Karpas-422 (cell line): ENCODE data around the gene KIF21A. TPM values are rescaled to one million over a fixed set of nuclear protein-coding genes. Genes with fewer than 3 reads are reported as not detected.

Experiments used
- DNase-seq: peaks from one replicate; pipeline ENCODE4 v3.0.0-alpha.2; 2015
- H2AFZ ChIP-seq: fragments of 200-600 bp; sonication (generic); 2 replicates; pipeline ENCODE4 v1.6.1; 2014; ENCODE audit warnings: antibody characterized with exemption, low read length, mixed read lengths
- H3K27ac ChIP-seq: fragments of 200-600 bp; sonication (generic); 2 replicates; pipeline ENCODE4 v1.5.1; 2014; ENCODE audit warnings: mild to moderate bottlenecking, low read length, moderate library complexity
- H3K27me3 ChIP-seq: fragments of 200-600 bp; sonication (generic); 2 replicates; pipeline ENCODE4 v1.6.1; 2014; ENCODE audit warnings: low read length, mixed read lengths
- H3K36me3 ChIP-seq: fragments of 200-600 bp; sonication (generic); 2 replicates; pipeline ENCODE4 v1.6.1; 2014; ENCODE audit warnings: low read length, mixed read lengths; ENCODE audit not compliant: insufficient read depth
- H3K4me1 ChIP-seq: fragments of 200-600 bp; sonication (generic); 2 replicates; pipeline ENCODE4 v1.6.1; 2014; ENCODE audit warnings: mild to moderate bottlenecking, low read length, mixed read lengths
- H3K4me2 ChIP-seq: fragments of 200-600 bp; sonication (generic); 2 replicates; pipeline ENCODE4 v1.6.1; 2014; ENCODE audit warnings: low read length, low read depth, mild to moderate bottlenecking; ENCODE audit not compliant: poor library complexity, severe bottlenecking
- H3K4me3 ChIP-seq: fragments of 200-600 bp; sonication (generic); 2 replicates; pipeline ENCODE4 v1.5.1; 2014; ENCODE audit warnings: mild to moderate bottlenecking, antibody characterized with exemption, low read length, mixed read lengths
- H3K79me2 ChIP-seq: fragments of 200-600 bp; sonication (generic); 2 replicates; pipeline ENCODE4 v1.6.1; 2014; ENCODE audit warnings: mild to moderate bottlenecking, low read length, mixed read lengths
- H3K9ac ChIP-seq: fragments of 200-600 bp; sonication (generic); 2 replicates; pipeline ENCODE4 v1.6.0; 2014; ENCODE audit warnings: low read length
- H3K9me2 ChIP-seq: fragments of 200-600 bp; sonication (generic), shearing (Covaris generic); replicated peaks from 2 replicates; pipeline ENCODE4 v1.6.0; 2014; ENCODE audit warnings: mild to moderate bottlenecking, low read length, moderate library complexity; ENCODE audit not compliant: insufficient read depth
- H3K9me3 ChIP-seq: fragments of 300-700, 200-600 bp; sonication (generic); 2 replicates; pipeline ENCODE4 v1.6.1; 2014; ENCODE audit warnings: low read length, mixed read lengths
- H4K20me1 ChIP-seq: fragments of 200-600 bp; sonication (generic); 2 replicates; pipeline ENCODE4 v1.6.1; 2014; ENCODE audit warnings: mild to moderate bottlenecking, antibody characterized with exemption, low read length, low read depth; ENCODE audit not compliant: insufficient read depth
- total RNA-seq: library from RNA; depleted of rRNA; stranded (reverse); fragments of >200 nt; shearing (Covaris generic); gene quantifications from 2 replicates; pipeline ENCODE4 v1.2.3, GENCODE V29; 2014; ENCODE audit warnings: low replicate concordance; rRNA removed

The KIF21A gene
- total RNA-seq, 1 experiment from 2014 or later = 0.82 TPM

DNA sequence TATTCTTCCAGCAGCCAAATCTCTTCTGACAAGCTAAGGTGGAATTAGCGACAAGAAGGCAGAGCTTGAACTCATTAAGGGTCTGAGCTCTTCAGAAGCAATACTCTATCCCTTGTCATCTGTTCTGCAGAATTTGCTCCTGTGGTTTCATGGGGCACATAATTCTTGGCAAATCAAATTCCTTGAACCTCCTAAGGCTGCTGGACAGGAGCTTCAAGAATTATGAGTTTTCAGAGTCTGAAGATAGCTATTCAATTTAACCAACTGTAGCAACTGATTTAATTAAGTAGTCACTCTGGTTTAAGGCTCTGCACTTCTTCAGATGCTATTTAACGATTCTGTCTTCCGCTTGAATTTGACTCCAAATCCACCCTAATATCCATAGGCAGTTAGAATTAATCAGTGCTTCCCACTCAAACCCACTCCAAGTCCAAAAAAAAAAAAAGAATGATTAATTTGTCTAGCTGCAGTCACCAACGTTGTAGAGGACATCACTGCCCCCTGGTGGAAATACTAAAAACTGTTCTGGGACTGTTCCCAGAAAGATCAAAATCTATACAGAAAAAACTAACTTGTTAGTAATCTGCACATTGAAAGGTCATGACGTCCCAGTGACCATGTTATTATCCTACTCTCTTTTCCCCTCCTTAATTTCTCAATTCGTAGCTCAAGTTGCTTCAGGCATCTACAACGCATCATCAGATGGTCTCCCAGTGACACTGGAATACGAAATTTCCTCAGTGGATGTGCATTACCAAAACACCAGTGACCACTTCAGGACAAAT is 169.9 kb downstream of the KIF21A start:
- Histone ChIP-seq H3K79me2 (no peaks in the 10 kb centered on the region), H3K9me3 (no peaks in the 10 kb centered on the region), H4K20me1 (no peaks in the 10 kb centered on the region), H3K9me2 (no peaks in the 10 kb centered on the region), H2AFZ (no peak overlapping the region), H3K27me3 (no peaks in the 10 kb centered on the region), H3K36me3 (no peaks in the 10 kb centered on the region), H3K9ac (no peak overlapping the region), H3K27ac (no peak overlapping the region), H3K4me1 (no peaks in the 10 kb centered on the region), H3K4me3 (no peak overlapping the region), H3K4me2 (no peak overlapping the region)
- DNase-seq = peak; percentile 78

DNA sequence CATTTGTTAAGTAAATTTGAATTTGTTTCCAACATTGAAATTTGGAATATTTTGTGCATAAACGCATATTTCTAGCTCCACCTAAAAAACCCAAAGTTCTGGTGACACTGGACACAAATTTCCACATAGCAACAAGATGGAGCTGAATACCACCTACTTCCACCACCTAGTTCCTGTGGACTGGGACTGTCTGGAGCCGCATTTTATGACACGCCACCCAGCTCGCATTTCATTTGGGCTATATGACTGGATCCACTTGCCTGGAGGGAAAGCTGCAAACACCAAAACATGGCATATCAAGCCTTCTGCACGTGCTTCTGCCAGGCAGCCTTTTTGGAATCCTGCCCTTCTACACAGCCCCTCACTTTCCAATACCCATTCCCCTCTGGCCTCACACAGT is 173.4 kb downstream of the KIF21A start:
- Histone ChIP-seq H3K79me2 (no peaks in the 10 kb centered on the region), H4K20me1 (no peaks in the 10 kb centered on the region), H3K9ac (no peak overlapping the region), H3K9me2 (no peaks in the 10 kb centered on the region), H3K4me1 (no peaks in the 10 kb centered on the region), H3K4me2 (no peak overlapping the region), H3K4me3 (no peak overlapping the region), H2AFZ (no peak overlapping the region), H3K27ac (no peak overlapping the region), H3K36me3 (no peaks in the 10 kb centered on the region), H3K9me3 (no peaks in the 10 kb centered on the region), H3K27me3 (no peaks in the 10 kb centered on the region)
- no peak for DNase-seq

DNA sequence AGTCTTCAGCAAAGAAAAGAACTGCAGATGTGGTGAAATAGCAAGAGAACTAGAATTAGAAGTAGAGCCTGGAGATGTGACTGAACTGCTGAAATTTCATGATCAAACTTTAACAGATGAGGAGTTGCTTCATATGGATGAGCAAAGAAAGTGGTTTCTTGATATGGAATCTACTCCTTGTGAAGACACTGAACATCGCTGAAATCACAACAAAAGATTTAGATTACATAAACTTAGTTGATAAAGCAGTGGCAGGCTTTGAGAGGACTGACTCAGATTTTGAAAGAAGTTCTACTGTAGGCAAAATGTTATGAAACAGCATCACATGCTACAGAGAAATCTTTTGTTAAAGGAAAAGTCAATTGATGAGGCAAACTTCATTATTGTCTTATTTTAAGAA is 175.0 kb downstream of the KIF21A start:
- no peaks in the 10 kb centered on the region for H3K27me3 ChIP-seq
- no peak overlapping the region for H2AFZ ChIP-seq
- H3K4me1 ChIP-seq = no peaks in the 10 kb centered on the region
- no peak overlapping the region for H3K4me3 ChIP-seq
- H3K9me2 ChIP-seq = no peaks in the 10 kb centered on the region
- no peaks in the 10 kb centered on the region for H3K9me3 ChIP-seq
- no peak overlapping the region for H3K9ac ChIP-seq
- H3K27ac ChIP-seq = no peak overlapping the region
- no peaks in the 10 kb centered on the region for H3K36me3 ChIP-seq
- DNase-seq = no peak
- H4K20me1 ChIP-seq = no peaks in the 10 kb centered on the region
- no peak overlapping the region for H3K4me2 ChIP-seq
- H3K79me2 ChIP-seq = no peaks in the 10 kb centered on the region

DNA sequence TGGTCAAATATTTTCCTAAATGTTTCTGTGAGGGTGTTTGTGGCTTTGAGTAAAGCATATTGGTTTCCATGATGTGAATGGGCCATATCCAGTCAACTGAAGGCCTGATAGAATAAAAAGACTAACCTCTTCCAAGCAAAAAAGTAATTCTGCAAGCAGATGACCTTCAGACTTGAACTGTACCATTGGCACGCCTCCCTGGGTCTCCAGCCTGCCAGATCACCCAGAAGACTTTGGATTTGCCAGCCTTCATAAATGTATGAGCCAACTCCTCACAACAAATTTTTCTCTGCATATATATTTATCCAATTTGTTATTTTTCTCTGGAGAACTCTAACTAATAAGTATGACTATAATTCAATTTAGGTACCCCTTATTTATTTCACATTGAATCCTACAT is 190.3 kb downstream of the KIF21A start:
- Histone ChIP-seq H3K9me2 (no peaks in the 10 kb centered on the region), H3K27ac (no peak overlapping the region), H3K36me3 (no peaks in the 10 kb centered on the region), H2AFZ (no peak overlapping the region), H3K9me3 (peaks cover 6% of the 10 kb centered on the region), H3K4me1 (no peaks in the 10 kb centered on the region), H3K4me3 (no peak overlapping the region), H3K9ac (no peak overlapping the region), H4K20me1 (no peaks in the 10 kb centered on the region), H3K27me3 (no peaks in the 10 kb centered on the region), H3K4me2 (no peak overlapping the region), H3K79me2 (no peaks in the 10 kb centered on the region)
- DNase-seq = no peak

Other genes starting within 250 kb of the KIF21A start
- not detected in 2 replicates for gene ABCD2, start 176.7 kb upstream of the KIF21A start, total RNA-seq